ENCODE results near the gene ERBB4.

DNA sequence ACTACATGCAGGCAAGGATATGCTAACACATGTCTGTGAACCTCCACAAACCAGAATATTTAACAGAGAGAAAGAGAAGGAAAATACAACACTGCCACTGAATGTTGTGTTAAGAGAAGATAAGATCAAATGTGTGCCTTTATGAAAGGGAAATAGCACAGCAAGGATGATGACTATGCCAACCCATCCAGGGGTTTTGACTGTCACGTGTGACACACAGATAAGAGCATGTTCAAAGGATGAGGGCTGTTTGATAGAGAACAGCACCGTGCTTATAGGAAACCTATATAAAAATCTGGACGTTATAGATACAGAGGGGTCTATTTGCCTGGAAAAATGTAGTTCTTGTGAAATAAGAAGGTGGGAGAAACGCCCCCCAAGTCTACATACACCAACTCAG lies 1070.4 kb downstream of the ERBB4 start:
- TF ChIP-seq, protein P1, sequence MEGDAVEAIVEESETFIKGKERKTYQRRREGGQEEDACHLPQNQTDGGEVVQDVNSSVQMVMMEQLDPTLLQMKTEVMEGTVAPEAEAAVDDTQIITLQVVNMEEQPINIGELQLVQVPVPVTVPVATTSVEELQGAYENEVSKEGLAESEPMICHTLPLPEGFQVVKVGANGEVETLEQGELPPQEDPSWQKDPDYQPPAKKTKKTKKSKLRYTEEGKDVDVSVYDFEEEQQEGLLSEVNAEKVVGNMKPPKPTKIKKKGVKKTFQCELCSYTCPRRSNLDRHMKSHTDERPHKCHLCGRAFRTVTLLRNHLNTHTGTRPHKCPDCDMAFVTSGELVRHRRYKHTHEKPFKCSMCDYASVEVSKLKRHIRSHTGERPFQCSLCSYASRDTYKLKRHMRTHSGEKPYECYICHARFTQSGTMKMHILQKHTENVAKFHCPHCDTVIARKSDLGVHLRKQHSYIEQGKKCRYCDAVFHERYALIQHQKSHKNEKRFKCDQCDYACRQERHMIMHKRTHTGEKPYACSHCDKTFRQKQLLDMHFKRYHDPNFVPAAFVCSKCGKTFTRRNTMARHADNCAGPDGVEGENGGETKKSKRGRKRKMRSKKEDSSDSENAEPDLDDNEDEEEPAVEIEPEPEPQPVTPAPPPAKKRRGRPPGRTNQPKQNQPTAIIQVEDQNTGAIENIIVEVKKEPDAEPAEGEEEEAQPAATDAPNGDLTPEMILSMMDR (IDR thresholded peaks at IDR 0.05) = no peak
- TF ChIP-seq POLR2AphosphoS5 (IDR thresholded peaks at IDR 0.05; ENCODE audit: low read depth, low read length) (no peak), TCF7L2 (IDR thresholded peaks at IDR 0.05; ENCODE audit: low read depth, low read length) (no peak)
- TF ChIP-seq, protein P2, sequence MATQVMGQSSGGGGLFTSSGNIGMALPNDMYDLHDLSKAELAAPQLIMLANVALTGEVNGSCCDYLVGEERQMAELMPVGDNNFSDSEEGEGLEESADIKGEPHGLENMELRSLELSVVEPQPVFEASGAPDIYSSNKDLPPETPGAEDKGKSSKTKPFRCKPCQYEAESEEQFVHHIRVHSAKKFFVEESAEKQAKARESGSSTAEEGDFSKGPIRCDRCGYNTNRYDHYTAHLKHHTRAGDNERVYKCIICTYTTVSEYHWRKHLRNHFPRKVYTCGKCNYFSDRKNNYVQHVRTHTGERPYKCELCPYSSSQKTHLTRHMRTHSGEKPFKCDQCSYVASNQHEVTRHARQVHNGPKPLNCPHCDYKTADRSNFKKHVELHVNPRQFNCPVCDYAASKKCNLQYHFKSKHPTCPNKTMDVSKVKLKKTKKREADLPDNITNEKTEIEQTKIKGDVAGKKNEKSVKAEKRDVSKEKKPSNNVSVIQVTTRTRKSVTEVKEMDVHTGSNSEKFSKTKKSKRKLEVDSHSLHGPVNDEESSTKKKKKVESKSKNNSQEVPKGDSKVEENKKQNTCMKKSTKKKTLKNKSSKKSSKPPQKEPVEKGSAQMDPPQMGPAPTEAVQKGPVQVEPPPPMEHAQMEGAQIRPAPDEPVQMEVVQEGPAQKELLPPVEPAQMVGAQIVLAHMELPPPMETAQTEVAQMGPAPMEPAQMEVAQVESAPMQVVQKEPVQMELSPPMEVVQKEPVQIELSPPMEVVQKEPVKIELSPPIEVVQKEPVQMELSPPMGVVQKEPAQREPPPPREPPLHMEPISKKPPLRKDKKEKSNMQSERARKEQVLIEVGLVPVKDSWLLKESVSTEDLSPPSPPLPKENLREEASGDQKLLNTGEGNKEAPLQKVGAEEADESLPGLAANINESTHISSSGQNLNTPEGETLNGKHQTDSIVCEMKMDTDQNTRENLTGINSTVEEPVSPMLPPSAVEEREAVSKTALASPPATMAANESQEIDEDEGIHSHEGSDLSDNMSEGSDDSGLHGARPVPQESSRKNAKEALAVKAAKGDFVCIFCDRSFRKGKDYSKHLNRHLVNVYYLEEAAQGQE (IDR thresholded peaks at IDR 0.05; ENCODE audit: insufficient read depth in 1 of 2, low read depth in 2 of 2, low read length in 1 of 2) = no peak
